ENCODE data around the gene FAM170B. TPM values are rescaled to one million over a fixed set of nuclear protein-coding genes. Genes with fewer than 3 reads are reported as not detected.

The FAM170B gene
- total and polyA plus RNA-seq, 2 experiments from 2014 or later: not detected

DNA sequence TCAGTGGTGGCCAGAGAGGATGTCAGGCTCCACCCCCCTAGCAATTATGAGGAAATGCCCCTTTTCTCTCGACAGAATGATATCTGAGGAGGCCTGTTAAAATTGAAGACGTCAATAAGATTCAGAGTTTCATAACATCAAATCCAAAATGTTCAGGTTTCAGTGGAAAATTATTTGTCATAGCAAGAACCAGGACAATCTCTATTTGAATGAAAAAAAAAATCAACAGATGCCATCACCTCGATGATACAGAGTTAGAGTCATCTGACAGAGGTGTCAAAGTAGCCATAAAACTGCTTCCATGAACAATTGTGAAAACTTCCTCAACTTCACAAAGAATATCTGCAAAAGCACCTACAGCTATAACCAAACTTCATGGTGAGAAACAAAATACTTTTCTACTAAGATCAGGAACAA, 46.6 kb upstream of the FAM170B start:
- Histone ChIP-seq H3K4me3 (no peak overlapping the region), H3K4me1 (ENCODE audit: insufficient read depth) (no peaks in the 10 kb centered on the region), H4K20me1 (replicated peaks; ENCODE audit: insufficient read depth) (no peaks in the 10 kb centered on the region), H3F3A (replicated peaks; ENCODE audit: low read depth) (no peaks in the 10 kb centered on the region), H3K4me2 (no peak overlapping the region), H3K27me3 (ENCODE audit: insufficient read depth) (no peaks in the 10 kb centered on the region), H2AFZ (no peak overlapping the region), H3K27ac (ENCODE audit: low read depth) (no peak overlapping the region), H3K79me2 (replicated peaks; ENCODE audit: insufficient read depth) (no peaks in the 10 kb centered on the region), H3K36me3 (ENCODE audit: insufficient read depth) (no peaks in the 10 kb centered on the region), H3K9me2 (ENCODE audit: insufficient read depth) (no peaks in the 10 kb centered on the region)
- TF ChIP-seq ZNF331 (CRISPR knock-in tag; IDR thresholded peaks at IDR 0.05; ENCODE audit: low read depth) (no peak), JUNB (IDR thresholded peaks at IDR 0.05; ENCODE audit: unreplicated experiment) (no peak), ZNF114 (CRISPR knock-in tag; IDR thresholded peaks at IDR 0.05) (no peak), STAT1 (IDR thresholded peaks at IDR 0.05; ENCODE audit: unreplicated experiment) (no peak), EZH2 (IDR thresholded peaks at IDR 0.05; ENCODE audit: low read depth, unreplicated experiment) (no peak), CREB1 (CRISPR knock-in tag; IDR thresholded peaks at IDR 0.05; ENCODE audit: low read depth) (no peak), NANOG (IDR thresholded peaks at IDR 0.05; ENCODE audit: borderline replicate concordance) (no peak)
- TF ChIP-seq, protein P1, sequence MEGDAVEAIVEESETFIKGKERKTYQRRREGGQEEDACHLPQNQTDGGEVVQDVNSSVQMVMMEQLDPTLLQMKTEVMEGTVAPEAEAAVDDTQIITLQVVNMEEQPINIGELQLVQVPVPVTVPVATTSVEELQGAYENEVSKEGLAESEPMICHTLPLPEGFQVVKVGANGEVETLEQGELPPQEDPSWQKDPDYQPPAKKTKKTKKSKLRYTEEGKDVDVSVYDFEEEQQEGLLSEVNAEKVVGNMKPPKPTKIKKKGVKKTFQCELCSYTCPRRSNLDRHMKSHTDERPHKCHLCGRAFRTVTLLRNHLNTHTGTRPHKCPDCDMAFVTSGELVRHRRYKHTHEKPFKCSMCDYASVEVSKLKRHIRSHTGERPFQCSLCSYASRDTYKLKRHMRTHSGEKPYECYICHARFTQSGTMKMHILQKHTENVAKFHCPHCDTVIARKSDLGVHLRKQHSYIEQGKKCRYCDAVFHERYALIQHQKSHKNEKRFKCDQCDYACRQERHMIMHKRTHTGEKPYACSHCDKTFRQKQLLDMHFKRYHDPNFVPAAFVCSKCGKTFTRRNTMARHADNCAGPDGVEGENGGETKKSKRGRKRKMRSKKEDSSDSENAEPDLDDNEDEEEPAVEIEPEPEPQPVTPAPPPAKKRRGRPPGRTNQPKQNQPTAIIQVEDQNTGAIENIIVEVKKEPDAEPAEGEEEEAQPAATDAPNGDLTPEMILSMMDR (conservative IDR thresholded peaks at IDR 0.05; ENCODE audit: low read depth in 2 of 2): no peak
- TF ChIP-seq, protein P2, sequence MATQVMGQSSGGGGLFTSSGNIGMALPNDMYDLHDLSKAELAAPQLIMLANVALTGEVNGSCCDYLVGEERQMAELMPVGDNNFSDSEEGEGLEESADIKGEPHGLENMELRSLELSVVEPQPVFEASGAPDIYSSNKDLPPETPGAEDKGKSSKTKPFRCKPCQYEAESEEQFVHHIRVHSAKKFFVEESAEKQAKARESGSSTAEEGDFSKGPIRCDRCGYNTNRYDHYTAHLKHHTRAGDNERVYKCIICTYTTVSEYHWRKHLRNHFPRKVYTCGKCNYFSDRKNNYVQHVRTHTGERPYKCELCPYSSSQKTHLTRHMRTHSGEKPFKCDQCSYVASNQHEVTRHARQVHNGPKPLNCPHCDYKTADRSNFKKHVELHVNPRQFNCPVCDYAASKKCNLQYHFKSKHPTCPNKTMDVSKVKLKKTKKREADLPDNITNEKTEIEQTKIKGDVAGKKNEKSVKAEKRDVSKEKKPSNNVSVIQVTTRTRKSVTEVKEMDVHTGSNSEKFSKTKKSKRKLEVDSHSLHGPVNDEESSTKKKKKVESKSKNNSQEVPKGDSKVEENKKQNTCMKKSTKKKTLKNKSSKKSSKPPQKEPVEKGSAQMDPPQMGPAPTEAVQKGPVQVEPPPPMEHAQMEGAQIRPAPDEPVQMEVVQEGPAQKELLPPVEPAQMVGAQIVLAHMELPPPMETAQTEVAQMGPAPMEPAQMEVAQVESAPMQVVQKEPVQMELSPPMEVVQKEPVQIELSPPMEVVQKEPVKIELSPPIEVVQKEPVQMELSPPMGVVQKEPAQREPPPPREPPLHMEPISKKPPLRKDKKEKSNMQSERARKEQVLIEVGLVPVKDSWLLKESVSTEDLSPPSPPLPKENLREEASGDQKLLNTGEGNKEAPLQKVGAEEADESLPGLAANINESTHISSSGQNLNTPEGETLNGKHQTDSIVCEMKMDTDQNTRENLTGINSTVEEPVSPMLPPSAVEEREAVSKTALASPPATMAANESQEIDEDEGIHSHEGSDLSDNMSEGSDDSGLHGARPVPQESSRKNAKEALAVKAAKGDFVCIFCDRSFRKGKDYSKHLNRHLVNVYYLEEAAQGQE (IDR thresholded peaks at IDR 0.05; ENCODE audit: unreplicated experiment): no peak
- TF ChIP-seq, protein P3, sequence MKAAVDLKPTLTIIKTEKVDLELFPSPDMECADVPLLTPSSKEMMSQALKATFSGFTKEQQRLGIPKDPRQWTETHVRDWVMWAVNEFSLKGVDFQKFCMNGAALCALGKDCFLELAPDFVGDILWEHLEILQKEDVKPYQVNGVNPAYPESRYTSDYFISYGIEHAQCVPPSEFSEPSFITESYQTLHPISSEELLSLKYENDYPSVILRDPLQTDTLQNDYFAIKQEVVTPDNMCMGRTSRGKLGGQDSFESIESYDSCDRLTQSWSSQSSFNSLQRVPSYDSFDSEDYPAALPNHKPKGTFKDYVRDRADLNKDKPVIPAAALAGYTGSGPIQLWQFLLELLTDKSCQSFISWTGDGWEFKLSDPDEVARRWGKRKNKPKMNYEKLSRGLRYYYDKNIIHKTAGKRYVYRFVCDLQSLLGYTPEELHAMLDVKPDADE (IDR thresholded peaks at IDR 0.05): no peak
- TF ChIP-seq, protein P4, sequence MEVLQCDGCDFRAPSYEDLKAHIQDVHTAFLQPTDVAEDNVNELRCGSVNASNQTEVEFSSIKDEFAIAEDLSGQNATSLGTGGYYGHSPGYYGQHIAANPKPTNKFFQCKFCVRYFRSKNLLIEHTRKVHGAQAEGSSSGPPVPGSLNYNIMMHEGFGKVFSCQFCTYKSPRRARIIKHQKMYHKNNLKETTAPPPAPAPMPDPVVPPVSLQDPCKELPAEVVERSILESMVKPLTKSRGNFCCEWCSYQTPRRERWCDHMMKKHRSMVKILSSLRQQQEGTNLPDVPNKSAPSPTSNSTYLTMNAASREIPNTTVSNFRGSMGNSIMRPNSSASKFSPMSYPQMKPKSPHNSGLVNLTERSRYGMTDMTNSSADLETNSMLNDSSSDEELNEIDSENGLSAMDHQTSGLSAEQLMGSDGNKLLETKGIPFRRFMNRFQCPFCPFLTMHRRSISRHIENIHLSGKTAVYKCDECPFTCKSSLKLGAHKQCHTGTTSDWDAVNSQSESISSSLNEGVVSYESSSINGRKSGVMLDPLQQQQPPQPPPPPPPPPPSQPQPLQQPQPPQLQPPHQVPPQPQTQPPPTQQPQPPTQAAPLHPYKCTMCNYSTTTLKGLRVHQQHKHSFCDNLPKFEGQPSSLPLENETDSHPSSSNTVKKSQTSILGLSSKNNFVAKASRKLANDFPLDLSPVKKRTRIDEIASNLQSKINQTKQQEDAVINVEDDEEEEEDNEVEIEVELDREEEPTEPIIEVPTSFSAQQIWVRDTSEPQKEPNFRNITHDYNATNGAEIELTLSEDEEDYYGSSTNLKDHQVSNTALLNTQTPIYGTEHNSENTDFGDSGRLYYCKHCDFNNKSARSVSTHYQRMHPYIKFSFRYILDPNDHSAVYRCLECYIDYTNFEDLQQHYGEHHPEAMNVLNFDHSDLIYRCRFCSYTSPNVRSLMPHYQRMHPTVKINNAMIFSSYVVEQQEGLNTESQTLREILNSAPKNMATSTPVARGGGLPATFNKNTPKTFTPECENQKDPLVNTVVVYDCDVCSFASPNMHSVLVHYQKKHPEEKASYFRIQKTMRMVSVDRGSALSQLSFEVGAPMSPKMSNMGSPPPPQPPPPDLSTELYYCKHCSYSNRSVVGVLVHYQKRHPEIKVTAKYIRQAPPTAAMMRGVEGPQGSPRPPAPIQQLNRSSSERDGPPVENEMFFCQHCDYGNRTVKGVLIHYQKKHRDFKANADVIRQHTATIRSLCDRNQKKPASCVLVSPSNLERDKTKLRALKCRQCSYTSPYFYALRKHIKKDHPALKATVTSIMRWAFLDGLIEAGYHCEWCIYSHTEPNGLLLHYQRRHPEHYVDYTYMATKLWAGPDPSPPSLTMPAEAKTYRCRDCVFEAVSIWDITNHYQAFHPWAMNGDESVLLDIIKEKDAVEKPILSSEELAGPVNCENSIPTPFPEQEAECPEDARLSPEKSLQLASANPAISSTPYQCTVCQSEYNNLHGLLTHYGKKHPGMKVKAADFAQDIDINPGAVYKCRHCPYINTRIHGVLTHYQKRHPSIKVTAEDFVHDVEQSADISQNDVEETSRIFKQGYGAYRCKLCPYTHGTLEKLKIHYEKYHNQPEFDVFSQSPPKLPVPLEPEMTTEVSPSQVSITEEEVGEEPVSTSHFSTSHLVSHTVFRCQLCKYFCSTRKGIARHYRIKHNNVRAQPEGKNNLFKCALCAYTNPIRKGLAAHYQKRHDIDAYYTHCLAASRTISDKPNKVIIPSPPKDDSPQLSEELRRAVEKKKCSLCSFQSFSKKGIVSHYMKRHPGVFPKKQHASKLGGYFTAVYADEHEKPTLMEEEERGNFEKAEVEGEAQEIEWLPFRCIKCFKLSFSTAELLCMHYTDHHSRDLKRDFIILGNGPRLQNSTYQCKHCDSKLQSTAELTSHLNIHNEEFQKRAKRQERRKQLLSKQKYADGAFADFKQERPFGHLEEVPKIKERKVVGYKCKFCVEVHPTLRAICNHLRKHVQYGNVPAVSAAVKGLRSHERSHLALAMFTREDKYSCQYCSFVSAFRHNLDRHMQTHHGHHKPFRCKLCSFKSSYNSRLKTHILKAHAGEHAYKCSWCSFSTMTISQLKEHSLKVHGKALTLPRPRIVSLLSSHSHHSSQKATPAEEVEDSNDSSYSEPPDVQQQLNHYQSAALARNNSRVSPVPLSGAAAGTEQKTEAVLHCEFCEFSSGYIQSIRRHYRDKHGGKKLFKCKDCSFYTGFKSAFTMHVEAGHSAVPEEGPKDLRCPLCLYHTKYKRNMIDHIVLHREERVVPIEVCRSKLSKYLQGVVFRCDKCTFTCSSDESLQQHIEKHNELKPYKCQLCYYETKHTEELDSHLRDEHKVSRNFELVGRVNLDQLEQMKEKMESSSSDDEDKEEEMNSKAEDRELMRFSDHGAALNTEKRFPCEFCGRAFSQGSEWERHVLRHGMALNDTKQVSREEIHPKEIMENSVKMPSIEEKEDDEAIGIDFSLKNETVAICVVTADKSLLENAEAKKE (CRISPR knock-in tag; IDR thresholded peaks at IDR 0.05): no peak
- Mint-ChIP-seq H3K9me3 (no peaks in the 10 kb centered on the region), H3K4me3 (no peak overlapping the region), H3K36me3 (ENCODE audit: low read depth) (no peaks in the 10 kb centered on the region), H3K27ac (no peak overlapping the region), H3K27me3 (ENCODE audit: insufficient read depth, low read depth, poor library complexity) (no peaks in the 10 kb centered on the region), H3K4me1 (peaks cover 7% of the 10 kb centered on the region; the same call in 2 of the 3 replicates)
- ATAC-seq (no peak), DNase-seq (ENCODE audit: low spot score) (no peak)
